Measurements from ENCODE around the gene LAMA3.

LAMA3 gene

DNA sequence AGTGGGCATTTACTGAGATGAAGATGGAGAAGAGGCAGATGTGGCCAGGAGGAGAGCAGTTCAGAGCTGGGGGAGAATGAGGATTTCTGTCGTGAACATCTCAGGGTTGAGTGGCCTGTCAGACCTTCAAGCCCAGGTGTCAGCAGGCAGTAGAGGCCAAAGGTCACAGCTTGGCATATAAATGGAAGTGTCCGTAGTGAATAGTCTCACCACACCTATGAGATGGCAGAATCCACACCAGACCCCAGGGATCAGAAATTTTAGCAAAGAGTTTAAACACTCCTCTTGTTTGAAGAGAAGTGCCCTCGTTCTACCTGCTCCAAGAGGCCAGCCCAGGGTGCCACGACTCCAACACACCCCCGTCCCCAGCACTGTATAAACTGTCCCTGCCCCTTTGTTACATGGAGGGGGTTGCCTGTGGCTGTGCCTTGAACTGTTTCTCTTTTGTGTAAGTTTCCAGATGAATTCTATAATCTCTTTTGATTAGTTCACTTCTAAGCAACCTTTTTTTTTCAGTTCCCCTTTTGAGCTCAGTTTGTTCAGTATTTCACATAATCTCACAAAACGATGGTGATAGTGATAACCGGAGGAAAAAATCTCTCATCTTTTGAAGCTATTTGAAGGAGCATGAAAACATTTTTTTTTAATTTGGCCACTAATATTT is 256.3 kb downstream of the LAMA3 start:
- no peak for TF ChIP-seq ZNF274 (IDR thresholded peaks at IDR 0.05; ENCODE audit: low read depth, low read length)
- no peak for TF ChIP-seq YY1 (IDR thresholded peaks at IDR 0.05; ENCODE audit: insufficient read depth, insufficient read length)
- TF ChIP-seq SUZ12 (IDR thresholded peaks at IDR 0.05; ENCODE audit: extremely low read depth, insufficient read depth, insufficient read length): no peak
- no peak for DNase-seq (ENCODE audit: low read depth, low spot score)
- Histone ChIP-seq H3K4me1 (ENCODE audit: insufficient read depth, insufficient read length) (no peaks in the 10 kb centered on the region), H3K9ac (ENCODE audit: insufficient read length, low read depth) (no peak overlapping the region), H3K27me3 (ENCODE audit: insufficient read depth, insufficient read length) (no peaks in the 10 kb centered on the region), H3K9me3 (ENCODE audit: insufficient read depth, low read length) (no peaks in the 10 kb centered on the region), H3K4me3 (ENCODE audit: insufficient read length, low read depth) (no peak overlapping the region), H3K36me3 (ENCODE audit: insufficient read depth, insufficient read length, low read length) (no peaks in the 10 kb centered on the region)

DNA sequence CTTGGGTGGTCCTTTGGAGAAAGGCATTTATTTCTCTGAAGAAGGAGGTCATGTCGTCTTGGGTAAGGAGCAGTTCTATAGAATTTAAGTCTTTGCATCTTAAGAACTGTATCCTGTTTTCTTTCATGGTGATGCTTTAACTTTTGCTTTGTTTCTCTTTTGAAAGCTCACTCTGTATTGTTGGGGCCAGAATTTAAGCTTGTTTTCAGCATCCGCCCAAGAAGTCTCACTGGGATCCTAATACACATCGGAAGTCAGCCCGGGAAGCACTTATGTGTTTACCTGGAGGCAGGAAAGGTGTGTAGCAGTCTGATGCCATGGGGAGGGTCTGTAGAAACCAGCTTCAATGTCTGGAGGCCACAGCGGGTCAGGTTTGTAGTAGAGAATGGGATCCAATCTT is 260.6 kb downstream of the LAMA3 start:
- no peaks in the 10 kb centered on the region for H3K4me1 ChIP-seq (ENCODE audit: insufficient read depth, insufficient read length)
- no peaks in the 10 kb centered on the region for H3K9me3 ChIP-seq (ENCODE audit: insufficient read depth, low read length)
- no peak overlapping the region for H3K4me3 ChIP-seq (ENCODE audit: insufficient read length, low read depth)
- TF ChIP-seq YY1 (IDR thresholded peaks at IDR 0.05; ENCODE audit: insufficient read depth, insufficient read length): no peak
- no peak for TF ChIP-seq SUZ12 (IDR thresholded peaks at IDR 0.05; ENCODE audit: extremely low read depth, insufficient read depth, insufficient read length)
- TF ChIP-seq ZNF274 (IDR thresholded peaks at IDR 0.05; ENCODE audit: low read depth, low read length): no peak
- H3K36me3 ChIP-seq (ENCODE audit: insufficient read depth, insufficient read length, low read length): no peaks in the 10 kb centered on the region
- H3K27me3 ChIP-seq (ENCODE audit: insufficient read depth, insufficient read length): no peaks in the 10 kb centered on the region
- H3K9ac ChIP-seq (ENCODE audit: insufficient read length, low read depth): no peak overlapping the region
- peak; percentile 39 for DNase-seq (ENCODE audit: low read depth, low spot score)

DNA sequence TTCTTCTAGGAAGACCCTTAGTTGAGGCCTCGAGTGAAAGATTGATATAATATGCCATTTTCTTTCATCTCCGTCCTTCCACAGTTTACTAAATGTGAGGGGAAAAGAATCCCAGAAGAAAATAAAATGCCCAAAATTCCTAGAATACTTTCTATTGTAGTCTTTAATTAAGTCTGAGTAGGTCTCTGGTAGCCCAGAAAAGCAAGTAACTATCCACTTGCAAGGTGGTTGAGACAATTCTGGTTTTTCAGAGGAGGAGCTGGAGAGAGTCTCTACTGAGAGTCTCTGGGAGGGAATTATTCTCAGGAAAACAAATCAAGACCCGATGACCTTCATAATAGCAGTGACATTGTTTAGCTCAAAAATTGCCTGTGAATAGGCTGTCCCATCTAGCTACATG is 261.4 kb downstream of the LAMA3 start:
- Histone ChIP-seq H3K9me3 (ENCODE audit: insufficient read depth, low read length) (no peaks in the 10 kb centered on the region), H3K27me3 (ENCODE audit: insufficient read depth, insufficient read length) (no peaks in the 10 kb centered on the region), H3K36me3 (ENCODE audit: insufficient read depth, insufficient read length, low read length) (no peaks in the 10 kb centered on the region), H3K4me3 (ENCODE audit: insufficient read length, low read depth) (no peak overlapping the region), H3K9ac (ENCODE audit: insufficient read length, low read depth) (no peak overlapping the region), H3K4me1 (ENCODE audit: insufficient read depth, insufficient read length) (no peaks in the 10 kb centered on the region)
- TF ChIP-seq ZNF274 (IDR thresholded peaks at IDR 0.05; ENCODE audit: low read depth, low read length) (no peak), SUZ12 (IDR thresholded peaks at IDR 0.05; ENCODE audit: extremely low read depth, insufficient read depth, insufficient read length) (no peak), YY1 (IDR thresholded peaks at IDR 0.05; ENCODE audit: insufficient read depth, insufficient read length) (no peak)
- peak; percentile 27 for DNase-seq (ENCODE audit: low read depth, low spot score)

DNA sequence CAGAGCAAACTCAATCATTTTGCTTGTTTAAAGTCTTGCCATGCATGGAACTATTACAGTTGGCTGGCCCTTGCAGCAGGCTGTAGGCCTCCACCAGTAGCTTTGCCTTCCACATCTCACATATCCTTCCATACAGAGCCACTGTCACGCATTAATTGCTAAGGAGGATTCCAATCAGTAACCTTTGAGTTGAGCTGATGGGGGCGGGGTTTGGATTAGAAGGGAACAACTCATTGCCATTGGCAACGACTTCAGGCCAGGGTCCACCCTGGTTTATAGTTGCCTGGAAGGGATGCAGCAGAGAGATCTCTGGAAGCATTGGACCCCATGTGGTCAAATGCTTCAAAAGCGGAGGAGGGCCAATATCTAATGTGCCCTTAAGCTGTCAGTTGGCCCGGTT is 262.0 kb downstream of the LAMA3 start:
- no peaks in the 10 kb centered on the region for H3K9me3 ChIP-seq (ENCODE audit: insufficient read depth, low read length)
- no peaks in the 10 kb centered on the region for H3K27me3 ChIP-seq (ENCODE audit: insufficient read depth, insufficient read length)
- no peak for TF ChIP-seq SUZ12 (IDR thresholded peaks at IDR 0.05; ENCODE audit: extremely low read depth, insufficient read depth, insufficient read length)
- TF ChIP-seq YY1 (IDR thresholded peaks at IDR 0.05; ENCODE audit: insufficient read depth, insufficient read length): no peak
- TF ChIP-seq ZNF274 (IDR thresholded peaks at IDR 0.05; ENCODE audit: low read depth, low read length): no peak
- H3K4me1 ChIP-seq (ENCODE audit: insufficient read depth, insufficient read length): no peaks in the 10 kb centered on the region
- no peak overlapping the region for H3K4me3 ChIP-seq (ENCODE audit: insufficient read length, low read depth)
- H3K9ac ChIP-seq (ENCODE audit: insufficient read length, low read depth): no peak overlapping the region
- peak; percentile 27 for DNase-seq (ENCODE audit: low read depth, low spot score)
- no peaks in the 10 kb centered on the region for H3K36me3 ChIP-seq (ENCODE audit: insufficient read depth, insufficient read length, low read length)

DNA sequence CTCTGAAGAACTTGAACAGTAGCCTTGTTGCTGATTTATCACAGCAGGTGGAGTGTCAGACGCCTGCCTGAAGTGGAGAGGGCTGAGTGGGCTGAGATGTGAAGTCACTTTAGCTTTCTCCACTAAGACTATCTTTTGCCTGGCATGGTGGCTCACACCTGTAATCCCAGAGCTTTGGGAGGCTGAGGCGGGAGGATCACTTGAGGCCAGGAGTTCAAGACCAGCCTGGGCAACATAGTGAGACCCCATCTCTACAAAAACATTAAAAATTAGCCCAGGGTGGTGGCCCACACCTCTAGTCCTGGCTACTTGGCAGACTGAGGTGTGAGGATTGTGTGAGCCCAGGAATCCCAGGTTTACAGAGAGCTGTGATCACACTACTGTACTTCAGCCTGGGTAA is 264.7 kb downstream of the LAMA3 start:
- no peaks in the 10 kb centered on the region for H3K36me3 ChIP-seq (ENCODE audit: insufficient read depth, insufficient read length, low read length)

DNA sequence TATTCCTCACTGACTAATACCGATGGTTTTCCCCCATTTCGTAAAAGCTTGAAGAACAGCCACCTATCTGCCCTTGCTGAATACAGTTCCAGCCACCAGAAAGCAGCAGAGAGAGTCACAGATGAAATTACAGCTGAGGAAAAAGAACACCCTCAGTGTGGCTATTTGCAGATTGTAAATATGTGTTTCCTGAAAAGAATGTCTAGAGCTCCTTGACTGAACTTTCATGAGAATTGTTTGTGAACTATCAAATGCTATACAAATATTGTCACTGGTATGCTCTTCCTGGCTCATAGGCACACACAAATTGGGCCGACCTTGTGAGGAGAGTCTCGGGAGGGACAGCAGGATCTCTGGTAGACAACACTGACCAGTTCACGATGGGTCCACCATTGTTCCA is 267.2 kb downstream of the LAMA3 start:
- no peaks in the 10 kb centered on the region for H3K9me3 ChIP-seq (ENCODE audit: insufficient read depth, low read length)
- H3K4me3 ChIP-seq (ENCODE audit: insufficient read length, low read depth): no peak overlapping the region
- no peaks in the 10 kb centered on the region for H3K4me1 ChIP-seq (ENCODE audit: insufficient read depth, insufficient read length)
- no peaks in the 10 kb centered on the region for H3K27me3 ChIP-seq (ENCODE audit: insufficient read depth, insufficient read length)
- DNase-seq (ENCODE audit: low read depth, low spot score): no peak
- TF ChIP-seq YY1 (IDR thresholded peaks at IDR 0.05; ENCODE audit: insufficient read depth, insufficient read length): no peak
- no peak for TF ChIP-seq SUZ12 (IDR thresholded peaks at IDR 0.05; ENCODE audit: extremely low read depth, insufficient read depth, insufficient read length)
- TF ChIP-seq ZNF274 (IDR thresholded peaks at IDR 0.05; ENCODE audit: low read depth, low read length): no peak
- H3K9ac ChIP-seq (ENCODE audit: insufficient read length, low read depth): no peak overlapping the region
- no peaks in the 10 kb centered on the region for H3K36me3 ChIP-seq (ENCODE audit: insufficient read depth, insufficient read length, low read length)

More for the DNA sequence above, 264.7 kb downstream of the LAMA3 start:
- TF ChIP-seq SUZ12 (IDR thresholded peaks at IDR 0.05; ENCODE audit: extremely low read depth, insufficient read depth, insufficient read length) (no peak), ZNF274 (IDR thresholded peaks at IDR 0.05; ENCODE audit: low read depth, low read length) (no peak), YY1 (IDR thresholded peaks at IDR 0.05; ENCODE audit: insufficient read depth, insufficient read length) (no peak)
- Histone ChIP-seq H3K4me3 (ENCODE audit: insufficient read length, low read depth) (no peak overlapping the region), H3K27me3 (ENCODE audit: insufficient read depth, insufficient read length) (no peaks in the 10 kb centered on the region), H3K4me1 (ENCODE audit: insufficient read depth, insufficient read length) (no peaks in the 10 kb centered on the region), H3K9me3 (ENCODE audit: insufficient read depth, low read length) (no peaks in the 10 kb centered on the region), H3K9ac (ENCODE audit: insufficient read length, low read depth) (no peak overlapping the region)
- no peak for DNase-seq (ENCODE audit: low read depth, low spot score)

DNA sequence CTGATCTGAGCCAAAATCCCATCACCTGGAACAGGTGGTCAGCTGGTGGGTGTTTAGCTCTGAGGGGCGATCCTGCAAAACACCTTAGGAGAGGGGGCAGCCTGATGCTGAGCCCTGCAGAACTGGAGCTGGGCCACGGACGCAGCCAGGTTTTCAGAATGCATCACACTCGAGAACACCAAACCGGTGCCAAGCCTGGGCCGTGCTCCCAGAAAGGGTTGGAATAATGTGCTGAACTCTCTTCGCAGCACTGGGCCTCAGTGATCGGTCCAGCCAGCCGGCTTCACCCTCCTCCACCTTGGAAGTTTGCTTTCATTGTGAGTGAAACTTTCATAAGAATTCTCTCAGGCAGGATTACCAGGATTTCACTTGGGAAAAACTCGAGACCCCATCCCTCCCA is 268.8 kb downstream of the LAMA3 start:
- no peaks in the 10 kb centered on the region for H3K27me3 ChIP-seq (ENCODE audit: insufficient read depth, insufficient read length)
- no peak for TF ChIP-seq YY1 (IDR thresholded peaks at IDR 0.05; ENCODE audit: insufficient read depth, insufficient read length)
- TF ChIP-seq SUZ12 (IDR thresholded peaks at IDR 0.05; ENCODE audit: extremely low read depth, insufficient read depth, insufficient read length): no peak
- no peak for TF ChIP-seq ZNF274 (IDR thresholded peaks at IDR 0.05; ENCODE audit: low read depth, low read length)
- H3K36me3 ChIP-seq (ENCODE audit: insufficient read depth, insufficient read length, low read length): no peaks in the 10 kb centered on the region
- H3K4me3 ChIP-seq (ENCODE audit: insufficient read length, low read depth): no peak overlapping the region
- H3K9me3 ChIP-seq (ENCODE audit: insufficient read depth, low read length): no peaks in the 10 kb centered on the region
- DNase-seq (ENCODE audit: low read depth, low spot score): no peak
- no peak overlapping the region for H3K9ac ChIP-seq (ENCODE audit: insufficient read length, low read depth)
- H3K4me1 ChIP-seq (ENCODE audit: insufficient read depth, insufficient read length): no peaks in the 10 kb centered on the region
